A172 (cell line): Measurements from ENCODE around the gene CTNNA2. TPM values are rescaled to one million over a fixed set of nuclear protein-coding genes. Genes with fewer than 3 reads are reported as not detected.

Experiments used
- DNase-seq: peaks from one replicate; pipeline ENCODE4 v3.0.0-alpha.2; 2015; ENCODE audit warnings: low spot score
- total RNA-seq: library from RNA; depleted of rRNA; stranded (reverse); fragments of >200 nt; shearing (Covaris generic); gene quantifications from 2 replicates; pipeline ENCODE4 v1.2.3, GENCODE V29; 2014

CTNNA2 gene
- total RNA-seq, 1 experiment from 2014 or later: 0.31 TPM

DNA sequence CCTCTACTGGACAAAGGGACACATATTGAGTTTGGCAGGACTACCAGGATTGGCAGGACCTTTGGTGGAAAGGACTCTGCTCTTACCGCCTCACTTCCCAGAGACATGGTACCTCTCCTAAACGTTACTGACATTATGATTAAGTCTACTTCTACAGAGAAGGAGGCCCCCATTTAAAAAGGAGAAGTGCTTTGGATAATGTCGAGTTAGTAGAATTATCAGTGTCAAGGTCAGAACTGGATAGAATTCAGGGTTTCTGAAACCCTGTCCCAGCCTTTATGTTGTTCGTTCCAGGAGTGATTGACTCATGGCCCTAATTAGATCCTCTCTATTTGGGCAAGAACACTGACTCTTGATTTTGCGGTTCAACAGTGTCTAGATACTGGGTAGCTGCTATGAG is 745.9 kb downstream of the CTNNA2 start:
- DNase-seq: no peak

DNA sequence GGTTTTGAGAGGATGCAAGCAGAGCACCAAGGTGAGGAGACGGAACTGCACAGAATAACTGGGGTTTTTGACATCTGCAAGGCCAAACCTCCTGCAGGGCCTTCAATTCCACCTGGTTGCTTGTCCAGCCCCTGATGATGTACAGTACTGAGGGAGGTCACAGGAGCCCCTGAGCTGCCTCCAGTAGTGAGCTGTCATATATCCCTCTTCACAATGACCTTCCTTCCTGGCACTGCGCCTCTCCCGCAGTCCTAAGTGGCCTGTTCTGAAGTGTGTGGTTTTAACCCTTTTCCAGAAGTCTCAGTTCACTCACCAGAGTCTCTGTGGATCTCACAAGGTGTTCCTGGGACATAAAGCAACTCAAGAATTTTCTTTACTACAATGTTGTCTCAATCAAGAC is 746.4 kb downstream of the CTNNA2 start:
- no peak for DNase-seq

DNA sequence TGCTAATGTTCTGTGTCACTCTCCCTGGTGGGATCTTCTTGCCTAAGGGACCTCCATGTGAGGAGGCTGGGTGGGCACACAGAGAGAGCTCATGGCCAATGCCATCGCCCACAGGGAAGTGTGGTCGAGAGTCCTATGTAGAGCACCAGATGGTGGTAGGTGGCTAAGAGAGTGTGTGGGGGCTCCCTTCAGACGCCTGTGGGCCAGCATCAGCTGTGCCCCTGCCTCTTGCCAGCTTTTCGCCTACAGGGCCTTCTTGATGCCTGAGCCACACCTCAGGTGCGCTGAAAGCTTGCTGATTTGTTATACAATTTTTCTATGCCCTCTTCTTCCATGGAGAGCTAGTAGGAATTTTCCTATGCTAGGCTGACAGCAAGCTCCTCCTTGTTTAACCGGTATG is 753.4 kb downstream of the CTNNA2 start:
- no peak for DNase-seq

DNA sequence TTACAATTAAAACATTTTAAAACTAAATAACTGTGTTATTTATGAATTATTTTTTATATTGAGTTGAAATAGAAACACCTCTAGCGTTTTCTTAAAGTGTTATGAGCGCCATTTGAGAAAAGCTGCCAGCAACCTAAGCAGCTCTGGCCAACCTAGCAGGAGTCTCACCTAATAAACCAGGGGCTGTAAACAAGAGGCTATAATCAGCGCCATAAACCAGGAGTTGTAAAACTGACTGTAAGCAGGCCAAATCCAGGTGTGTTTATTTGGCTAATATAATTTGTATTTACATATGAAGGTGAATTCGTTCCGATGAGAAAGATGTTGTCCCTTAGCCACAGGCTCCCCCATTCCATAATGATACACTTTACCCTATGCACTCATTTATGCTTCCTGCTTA is 757.0 kb downstream of the CTNNA2 start:
- DNase-seq: no peak

- no peak for DNase-seq
Observed at GRCh38 chr2:80280598-80280997, 767.7 kb downstream of the CTNNA2 start.

- DNase-seq: no peak
Observed at GRCh38 chr2:80281049-80281448, 768.2 kb downstream of the CTNNA2 start.

DNA sequence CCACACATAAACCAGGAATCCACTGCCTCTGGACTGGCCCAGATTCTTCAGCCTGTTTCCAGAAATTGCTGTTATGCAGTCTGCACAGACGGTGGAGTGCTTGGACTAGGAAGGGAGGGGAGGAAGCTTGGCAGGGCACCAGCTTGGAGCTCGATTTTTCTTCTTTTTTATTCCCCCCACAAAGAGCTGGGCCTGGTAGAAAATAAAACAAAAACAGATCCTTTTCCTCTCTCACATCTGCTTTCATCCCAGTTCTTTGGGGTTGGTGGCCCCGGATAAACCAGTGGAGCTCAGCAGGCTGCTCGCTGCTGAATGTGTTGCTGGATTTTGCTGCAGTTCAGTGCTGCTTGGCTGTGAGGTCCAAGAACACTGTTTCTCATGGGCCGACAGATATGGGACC is 775.7 kb downstream of the CTNNA2 start:
- no peak for DNase-seq

GRCh38 chr2:80291656-80292055 is 778.8 kb downstream of the CTNNA2 start:
- DNase-seq: no peak

DNA sequence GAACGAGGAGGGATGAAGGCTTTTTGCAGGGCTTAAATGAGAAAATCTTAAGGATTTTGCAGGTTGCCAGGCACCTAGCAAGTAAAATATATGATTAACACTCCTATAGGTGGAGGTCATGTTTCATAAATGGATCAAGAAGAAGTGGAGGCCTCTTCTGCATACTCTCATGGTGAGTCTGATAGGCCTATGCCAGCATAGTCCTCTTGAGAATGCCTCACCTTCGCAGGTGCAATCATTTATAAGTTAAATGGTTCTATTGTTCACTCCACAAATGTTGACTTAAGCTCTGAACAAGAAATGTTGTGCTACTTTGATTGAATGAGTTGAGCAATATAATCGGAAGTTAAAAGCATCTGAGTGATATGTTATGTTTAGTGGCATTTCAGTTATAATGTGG is 779.6 kb downstream of the CTNNA2 start:
- DNase-seq: no peak

DNA sequence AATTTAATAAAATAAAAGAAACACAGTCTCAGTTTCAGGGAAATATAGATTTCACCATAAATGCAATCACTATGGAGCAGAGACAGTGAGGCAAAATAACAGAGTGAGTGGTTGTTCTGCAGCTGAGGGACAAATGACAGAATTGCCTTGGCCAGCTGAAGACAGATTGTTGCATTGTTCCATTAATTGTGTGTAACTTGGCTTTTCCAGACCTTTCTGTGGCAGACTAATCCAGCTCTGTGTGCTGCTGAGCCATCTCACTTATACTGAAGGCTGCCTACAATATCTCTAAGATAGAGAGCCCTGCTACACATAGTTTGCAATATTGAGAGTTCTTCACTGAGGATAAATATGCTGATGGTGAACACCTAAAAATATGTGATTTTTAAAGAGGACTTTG is 780.2 kb downstream of the CTNNA2 start:
- no peak for DNase-seq

- no peak for DNase-seq
Observed at GRCh38 chr2:80298954-80299353, 786.1 kb downstream of the CTNNA2 start.

GRCh38 chr2:80299661-80300060 is 786.8 kb downstream of the CTNNA2 start:
- DNase-seq: no peak

GRCh38 chr2:80300346-80300745 is 787.5 kb downstream of the CTNNA2 start:
- no peak for DNase-seq

DNA sequence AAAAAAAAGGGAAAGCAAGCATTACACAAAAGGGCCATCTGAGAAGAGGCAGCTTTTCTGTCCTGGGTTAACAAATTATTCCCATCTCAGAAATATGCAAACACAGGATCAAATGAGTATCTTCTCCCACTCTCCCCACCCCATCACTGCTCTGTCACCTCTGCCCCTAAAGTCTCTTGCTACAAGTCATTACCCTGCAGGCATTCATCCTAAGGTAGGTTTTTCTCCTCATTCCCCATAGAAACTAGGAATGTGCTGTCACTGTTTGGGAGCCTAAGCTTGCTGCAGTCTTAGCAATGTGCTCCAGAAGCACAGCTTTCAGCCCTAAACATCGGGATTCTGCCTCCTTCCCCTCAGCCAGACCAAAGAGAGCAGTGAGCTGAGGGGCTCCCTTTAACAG is 788.1 kb downstream of the CTNNA2 start:
- DNase-seq: no peak

DNA sequence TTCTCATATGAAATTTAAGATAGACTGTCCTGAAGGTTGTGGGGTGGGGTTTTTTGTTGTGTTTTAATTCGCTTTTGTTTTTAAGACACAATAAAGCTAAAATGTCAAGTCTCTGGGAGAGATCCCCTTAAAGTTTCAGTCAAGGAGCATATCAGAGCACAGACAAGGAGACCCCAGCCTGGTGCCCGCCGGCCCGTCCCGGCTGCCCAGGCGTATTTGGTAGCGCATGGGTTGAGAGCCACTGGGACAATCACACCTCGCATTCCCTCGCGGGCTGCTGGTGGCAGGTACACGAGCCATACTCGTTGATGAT is 789.1 kb downstream of the CTNNA2 start:
- no peak for DNase-seq

- no peak for DNase-seq
Observed at GRCh38 chr2:80302314-80303005, 789.6 kb downstream of the CTNNA2 start.

DNA sequence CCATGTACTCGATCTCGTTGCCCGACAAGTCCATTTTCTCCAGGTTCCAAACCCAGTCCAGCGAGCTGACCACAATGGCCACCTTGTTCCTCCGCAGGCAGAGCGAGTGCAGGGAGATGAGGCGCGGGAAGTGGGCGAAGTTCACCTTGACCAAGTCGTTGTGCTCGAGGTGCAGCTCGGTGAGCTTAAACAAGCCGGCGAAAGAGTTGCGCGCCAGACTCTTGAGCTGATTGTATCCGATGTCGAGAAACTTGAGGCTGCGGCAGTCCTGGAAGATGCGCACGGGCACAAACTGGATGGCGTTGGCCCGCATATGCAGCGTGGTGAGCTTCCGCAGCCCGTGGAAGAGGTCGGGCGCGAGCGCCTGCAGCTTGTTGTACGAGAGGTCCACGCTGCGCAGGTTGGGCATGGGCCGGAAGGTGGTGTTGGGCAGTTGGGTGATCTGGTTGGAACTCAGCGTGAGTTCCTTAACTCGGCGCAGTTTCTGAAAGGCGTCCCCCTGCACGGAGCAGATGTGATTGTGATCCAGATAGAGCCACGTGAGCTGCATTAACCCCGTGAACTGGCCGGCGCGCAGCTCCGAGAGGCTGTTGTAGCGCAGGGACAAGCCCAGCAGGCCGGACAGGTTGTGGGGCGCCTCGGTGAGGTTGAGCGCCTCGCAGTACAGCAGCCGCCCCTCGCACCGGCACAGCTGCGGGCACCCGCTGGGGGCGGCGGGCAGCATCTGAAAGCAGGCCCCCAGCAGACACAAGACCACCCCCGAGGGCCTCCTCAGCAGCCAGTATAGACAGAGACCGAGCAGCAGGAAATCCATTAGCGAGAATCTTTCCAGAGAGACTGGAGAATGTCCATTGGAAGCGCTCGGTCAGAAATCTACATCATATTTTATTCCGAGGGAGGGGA is 790.4 kb downstream of the CTNNA2 start:
- no peak for DNase-seq

DNA sequence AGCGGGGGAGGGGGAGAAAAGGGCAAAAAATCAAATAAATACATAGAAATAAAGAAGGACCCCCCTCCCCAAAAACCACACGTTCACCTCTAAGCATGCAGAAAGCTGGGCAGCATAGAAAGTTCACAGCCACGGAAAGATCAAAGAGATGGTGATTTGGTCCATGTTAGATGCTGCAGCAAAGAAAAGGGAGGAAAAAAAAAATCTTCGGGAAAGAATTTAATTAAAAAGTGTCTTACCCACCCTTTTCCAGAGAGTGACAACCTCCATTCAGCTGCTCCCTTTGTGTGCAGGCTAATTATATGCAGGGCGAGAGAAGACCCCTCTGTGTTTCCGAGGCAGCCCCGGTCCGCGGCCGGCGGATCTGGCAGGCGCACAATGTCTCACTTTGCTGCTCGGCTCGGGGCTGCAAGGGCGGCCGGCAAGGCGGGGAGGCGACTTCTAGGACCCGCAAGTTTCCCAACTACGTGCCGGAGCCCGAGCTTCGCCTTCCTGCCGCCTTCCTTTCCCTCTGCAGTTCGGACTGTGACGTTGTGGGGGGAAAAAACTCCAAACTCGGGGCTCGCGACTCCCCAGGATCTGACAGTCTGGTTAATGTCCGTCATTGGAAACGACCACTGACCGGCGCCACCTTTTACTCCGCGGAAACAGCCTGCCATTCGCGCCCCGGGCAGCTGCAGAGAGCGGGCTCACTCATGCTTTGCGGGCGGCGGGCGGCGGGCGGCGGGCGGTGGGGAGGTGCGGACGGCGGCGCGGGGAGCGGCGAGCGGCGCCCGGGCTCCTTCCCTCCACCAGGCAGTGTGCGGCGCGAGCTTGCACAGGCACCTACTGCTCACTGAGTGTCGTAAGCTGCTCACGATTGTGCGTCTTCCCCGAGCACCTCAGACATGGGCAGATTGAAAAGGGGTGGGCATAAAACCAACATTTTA is 791.3 kb downstream of the CTNNA2 start, which contains the start of gene LRRTM1:
TSS of gene LRRTM1 (minus strand) at position 844 of the 929 bp plus-strand sequence. CDS start 933 bp downstream, outside the sequence.
- no peak for DNase-seq

GRCh38 chr2:80311304-80311703 is 798.5 kb downstream of the CTNNA2 start:
- DNase-seq: no peak

- no peak for DNase-seq
Observed at GRCh38 chr2:80312282-80312839, 799.5 kb downstream of the CTNNA2 start.

- DNase-seq: no peak
Observed at GRCh38 chr2:80322311-80322920, 809.6 kb downstream of the CTNNA2 start.
